ENCODE measurements around the gene INF2.
A peak's percentile ranks its signal among the peaks of the same experiment; 100 is the strongest.
"Not testable (repeated sequence)": the region's sequence is repeated elsewhere in the genome, so short reads cannot be mapped to it uniquely, and the experiment has no call there.

INF2 gene

GRCh38 chr14:104689109-104689880, at the start of gene INF2:
Gene INF2 (plus strand): TSS chr14:104689618. CDS start chr14:104701366, 11,748 bp downstream.
- DNase-seq = peak; percentile 26 to 43

DNA sequence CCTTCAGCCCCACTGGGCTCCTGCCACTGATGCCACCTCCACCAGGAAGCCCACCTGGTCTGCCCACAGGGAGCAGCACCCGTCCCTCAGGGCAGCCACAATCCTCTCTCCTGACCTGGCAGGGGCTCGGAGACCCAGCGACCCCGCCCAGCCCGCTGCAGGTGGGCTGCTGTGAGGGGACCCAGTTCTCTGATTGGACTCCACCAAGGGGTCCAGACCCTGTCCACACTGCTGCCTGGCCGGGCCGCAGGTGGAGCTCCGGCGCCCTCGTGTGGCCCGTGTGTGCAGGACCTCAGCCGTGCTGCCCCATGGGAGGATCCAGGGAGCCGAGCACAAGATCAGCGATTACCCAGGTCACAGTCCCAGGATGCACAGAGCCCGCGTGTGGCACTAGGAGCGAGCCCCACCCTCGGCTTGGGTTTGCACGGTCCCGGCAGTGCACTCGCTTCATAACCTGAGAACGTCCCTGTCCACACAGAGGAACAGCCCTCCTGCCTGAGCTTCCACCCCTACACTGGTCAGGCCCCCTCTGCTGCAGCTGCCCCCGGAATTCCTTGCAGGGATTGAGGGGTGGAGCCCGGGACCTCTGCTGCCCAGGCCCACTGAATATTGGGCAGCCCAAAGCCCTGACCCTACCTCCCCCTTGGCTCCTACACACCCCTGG, 49.4 kb upstream of the INF2 start:
- peak; percentile 45 to 53 for DNase-seq

DNA sequence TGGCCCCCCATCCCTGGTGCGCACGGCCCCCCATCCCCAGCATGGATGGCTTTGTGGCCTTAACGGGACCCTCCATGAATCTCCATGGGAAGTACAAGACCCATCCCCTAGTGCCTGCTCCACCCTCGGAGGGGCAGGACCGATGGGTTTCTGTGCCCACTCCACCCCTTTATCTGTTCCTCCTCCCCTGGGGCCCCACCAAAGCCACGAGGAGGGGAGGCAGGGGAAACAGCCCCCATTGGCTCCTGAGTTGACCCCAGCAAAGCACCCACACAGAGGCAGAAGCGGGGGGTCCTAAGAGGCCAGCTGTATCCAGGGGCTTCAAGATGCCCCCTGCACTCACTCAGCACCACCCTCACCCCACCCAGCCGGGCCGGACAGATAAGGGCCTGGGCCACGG, 48.7 kb upstream of the INF2 start:
- no peak for DNase-seq

DNA sequence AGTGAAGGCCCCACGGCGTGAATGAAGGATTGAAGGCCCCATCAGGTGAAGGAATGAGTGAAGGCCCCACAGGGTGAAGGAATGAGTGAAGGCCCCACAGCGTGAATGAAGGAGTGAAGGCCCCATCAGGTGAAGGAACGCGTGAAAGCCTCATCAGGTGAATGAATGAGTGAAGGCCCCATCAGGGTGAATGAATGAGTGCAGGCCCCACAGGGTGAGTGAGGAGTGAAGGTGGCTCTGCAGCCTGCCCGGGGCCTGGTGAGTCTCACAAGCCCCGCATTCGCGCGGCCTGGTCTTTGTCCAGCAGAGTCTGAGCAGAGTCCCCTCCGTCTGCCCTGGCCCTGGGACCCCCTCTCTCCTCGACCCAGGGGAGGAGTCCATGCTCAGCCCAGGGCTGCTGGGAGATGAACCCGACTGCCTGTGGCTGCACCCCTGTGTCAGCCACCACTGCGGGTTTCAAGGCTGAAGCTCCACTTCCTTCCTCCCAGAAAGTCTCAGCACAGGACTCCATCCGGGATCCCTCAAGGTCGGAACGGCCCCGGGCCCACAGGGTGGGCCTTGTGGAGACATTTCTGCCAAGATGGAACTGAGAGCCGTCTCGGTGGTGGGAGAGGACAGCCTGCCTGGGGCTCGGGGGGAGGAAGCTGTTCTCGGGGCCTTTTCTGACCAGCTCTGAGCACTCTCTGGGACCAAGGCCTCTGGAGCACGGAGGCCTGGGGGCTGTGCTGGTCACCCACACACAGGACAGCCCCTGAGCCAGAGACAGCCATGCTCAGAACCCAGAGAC, 47.5 kb upstream of the INF2 start:
- DNase-seq = no peak

GRCh38 chr14:104642540-104642868, 46.9 kb upstream of the INF2 start:
- no peak for DNase-seq

- no peak for DNase-seq
These were observed 46.1 kb upstream of the INF2 start for GRCh38 chr14:104643306-104643705.

DNA sequence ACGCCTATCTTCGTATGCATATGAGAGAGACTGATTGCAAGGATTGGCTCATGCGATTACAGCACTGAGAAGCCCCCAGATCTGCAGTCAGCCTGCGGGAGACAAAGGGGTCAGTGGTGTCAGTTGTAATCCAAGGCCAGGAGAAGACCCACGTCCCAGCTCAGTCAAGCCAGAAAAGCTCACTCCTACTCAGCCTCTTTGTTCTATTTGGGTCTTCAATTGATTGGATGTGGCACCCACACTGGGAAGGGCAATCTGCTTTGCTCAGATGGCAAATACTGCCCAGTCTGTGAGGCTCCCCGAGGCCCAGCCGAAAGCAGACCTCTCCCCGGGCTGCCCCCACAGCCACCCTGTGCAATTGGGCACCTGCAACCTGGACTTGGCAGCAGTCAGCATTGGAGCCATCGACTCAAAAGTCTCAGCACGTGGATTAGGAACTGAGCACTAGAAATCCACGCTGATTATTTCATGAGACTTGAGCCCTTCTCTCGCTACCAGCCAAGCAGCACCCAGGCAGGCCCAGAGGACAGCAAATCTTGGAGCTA, 45.3 kb upstream of the INF2 start:
- no peak for DNase-seq

DNA sequence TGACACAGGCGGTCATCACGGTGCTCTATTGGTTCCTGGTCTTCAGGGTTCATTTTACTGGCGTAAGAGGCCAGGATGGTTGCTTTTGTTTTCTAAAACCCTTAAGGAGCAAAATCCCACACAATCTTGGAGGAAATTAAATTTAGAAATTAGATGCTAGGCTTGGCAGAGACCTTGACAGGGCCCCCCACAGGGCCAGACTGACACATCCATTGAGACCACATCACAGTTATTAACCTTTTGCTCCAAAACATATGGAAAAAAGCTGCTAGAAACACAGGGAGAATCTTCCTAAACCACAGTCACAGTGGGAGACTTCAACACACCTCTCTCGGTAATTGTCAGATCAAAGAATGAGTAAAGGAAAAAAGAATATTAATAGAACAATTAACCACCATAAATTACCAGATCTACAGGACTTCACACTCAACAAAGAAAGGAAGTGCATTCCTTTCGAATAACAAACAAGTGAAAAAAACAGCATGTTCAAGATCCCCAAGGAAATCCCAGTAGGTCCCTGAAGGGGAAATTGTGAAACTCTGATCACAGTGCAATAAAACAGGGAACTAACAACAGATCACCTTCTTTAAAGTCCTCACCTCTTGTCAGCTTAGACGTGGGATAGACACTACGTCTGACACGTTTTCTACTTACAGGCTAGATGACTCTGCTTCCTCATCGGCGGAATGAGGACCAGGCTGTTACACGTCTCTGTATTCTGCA, 44.6 kb upstream of the INF2 start:
- no peak for DNase-seq

DNA sequence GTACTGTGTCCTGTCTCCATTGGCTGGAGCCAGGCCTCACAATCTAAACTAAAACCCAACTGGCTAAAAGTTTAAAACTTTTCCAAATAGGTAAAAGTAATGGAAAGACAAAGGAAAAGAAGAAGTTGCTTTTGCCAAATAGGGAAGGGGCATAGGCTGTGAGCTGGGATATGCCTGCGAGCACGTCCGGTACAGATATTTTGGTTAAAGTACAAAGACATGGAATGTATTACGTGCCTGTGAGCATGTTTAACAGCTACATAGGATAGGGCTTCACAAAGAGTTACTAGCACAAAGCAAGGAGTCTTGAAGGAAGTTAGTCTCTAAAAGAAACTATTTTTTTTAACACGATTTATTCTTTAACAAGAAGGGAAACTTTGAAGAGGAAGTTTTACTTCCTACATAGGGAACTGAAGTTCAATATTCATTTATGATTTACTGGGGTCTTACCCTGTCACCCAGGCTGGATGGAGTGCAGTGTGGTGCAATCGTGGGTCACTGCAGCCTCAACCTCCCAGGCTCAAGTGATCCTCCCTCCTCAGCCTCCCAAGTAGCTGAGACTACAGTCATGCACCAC, 41.9 kb upstream of the INF2 start:
- no peak for DNase-seq

DNA sequence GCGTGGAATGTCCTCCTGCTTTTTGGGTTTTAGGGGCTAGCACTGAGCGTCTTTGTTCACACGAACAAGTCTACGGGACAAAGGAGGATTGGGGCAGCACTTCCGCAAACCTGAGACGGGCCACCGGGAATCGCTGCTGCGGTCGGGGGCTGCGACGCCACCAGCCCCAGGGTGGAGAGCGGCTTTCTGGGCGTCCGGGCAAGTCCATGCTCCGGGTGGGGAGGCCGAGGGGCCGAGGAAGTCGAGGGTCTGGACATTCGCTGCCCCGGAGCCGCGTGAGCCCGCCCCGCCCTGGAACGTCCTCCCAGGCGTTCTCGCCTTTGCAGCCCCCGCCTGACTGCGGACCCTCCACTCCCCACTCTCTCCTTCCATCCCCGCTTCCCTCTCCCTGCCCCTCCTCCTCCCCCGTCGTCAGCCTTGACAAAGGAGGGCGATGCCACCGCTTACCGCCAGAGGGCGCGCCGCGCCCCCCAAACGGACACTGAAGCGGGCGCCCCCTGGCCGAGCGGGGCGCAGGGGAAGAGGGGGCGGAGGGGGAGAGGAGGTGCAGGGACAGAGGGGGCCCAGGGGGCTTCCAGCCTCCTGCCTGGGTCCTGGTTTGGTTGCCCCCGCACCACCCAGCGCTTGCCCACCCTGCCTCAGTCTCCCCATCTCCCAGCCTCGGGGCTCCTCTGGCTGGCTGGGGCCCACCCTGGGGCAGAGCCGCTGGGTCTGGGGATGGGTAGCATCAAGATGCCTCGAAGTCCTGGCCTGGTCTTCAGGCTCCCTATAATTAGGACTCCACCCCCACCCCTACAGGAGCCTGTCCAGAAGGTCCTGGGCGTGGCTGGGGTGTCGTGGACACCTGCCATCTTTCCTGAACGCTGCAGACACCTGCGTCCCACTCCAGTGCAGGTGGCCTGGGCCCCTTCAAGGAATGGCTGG, 39.1 kb upstream of the INF2 start:
- DNase-seq = no peak

GRCh38 chr14:104650981-104651875, 38.2 kb upstream of the INF2 start:
- no peak for DNase-seq

DNA sequence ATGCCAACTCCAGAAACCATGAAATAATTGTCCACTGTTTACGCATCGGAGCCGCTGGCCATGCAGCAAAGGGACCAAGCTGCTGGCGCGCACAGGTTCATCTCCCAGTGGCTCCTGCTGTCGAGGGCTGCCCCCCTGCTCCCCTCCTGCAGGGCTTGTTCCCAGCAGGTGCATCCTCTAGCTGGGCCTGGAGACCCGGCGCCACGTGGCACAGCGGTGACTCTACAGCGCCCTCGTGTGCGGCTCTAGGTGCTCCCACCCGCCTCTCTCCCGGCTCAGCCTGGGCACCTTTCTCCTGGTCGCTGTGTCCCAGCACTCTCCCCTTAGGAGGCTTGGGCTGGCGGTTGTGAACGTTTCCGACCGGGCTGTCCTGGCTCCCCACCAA, 37.5 kb upstream of the INF2 start:
- DNase-seq = peak; percentile 10 to 36

DNA sequence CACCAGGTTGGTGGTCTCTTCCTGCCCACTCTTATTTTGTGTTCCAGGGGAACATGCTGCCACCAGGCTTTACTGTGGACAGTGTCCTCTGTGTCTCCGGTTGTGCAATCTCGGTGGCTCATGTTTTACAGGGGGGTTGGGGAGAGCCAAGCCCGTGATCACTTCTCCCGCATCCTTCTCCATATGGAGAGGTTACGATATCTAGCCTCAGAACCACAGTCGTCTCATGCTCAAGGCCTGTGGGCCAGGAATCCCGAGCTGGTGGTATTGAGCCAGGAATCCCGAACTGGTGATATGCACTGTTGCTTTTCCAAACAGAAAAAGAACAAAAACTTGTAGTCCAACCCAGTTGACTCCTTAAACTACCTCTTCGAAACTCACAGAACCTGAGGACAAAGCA, 37.0 kb upstream of the INF2 start:
- no peak for DNase-seq

GRCh38 chr14:104653130-104653920, 36.1 kb upstream of the INF2 start:
- not testable (repeated sequence) for DNase-seq

DNA sequence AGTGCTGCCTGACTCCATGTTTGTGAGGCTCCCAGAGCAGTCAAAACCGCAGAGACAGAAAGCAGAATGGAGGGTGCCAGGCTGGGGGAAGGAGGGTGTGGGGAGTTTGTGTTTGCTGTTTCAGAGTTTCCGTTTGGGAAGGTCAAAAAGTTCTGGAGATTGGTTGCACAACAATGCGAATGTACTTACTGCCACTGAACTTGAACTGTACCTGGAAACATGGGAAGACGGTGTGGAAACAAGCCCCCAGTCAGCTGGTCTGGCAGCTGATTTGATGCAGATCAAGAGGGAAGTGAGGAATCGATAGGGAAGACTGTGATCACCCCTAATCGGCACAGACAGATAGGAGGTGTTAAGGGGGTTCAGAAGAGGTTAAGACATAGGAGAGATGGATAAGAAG, 35.3 kb upstream of the INF2 start:
- DNase-seq = no peak

GRCh38 chr14:104655128-104655848, 34.1 kb upstream of the INF2 start:
- no peak for DNase-seq

DNA sequence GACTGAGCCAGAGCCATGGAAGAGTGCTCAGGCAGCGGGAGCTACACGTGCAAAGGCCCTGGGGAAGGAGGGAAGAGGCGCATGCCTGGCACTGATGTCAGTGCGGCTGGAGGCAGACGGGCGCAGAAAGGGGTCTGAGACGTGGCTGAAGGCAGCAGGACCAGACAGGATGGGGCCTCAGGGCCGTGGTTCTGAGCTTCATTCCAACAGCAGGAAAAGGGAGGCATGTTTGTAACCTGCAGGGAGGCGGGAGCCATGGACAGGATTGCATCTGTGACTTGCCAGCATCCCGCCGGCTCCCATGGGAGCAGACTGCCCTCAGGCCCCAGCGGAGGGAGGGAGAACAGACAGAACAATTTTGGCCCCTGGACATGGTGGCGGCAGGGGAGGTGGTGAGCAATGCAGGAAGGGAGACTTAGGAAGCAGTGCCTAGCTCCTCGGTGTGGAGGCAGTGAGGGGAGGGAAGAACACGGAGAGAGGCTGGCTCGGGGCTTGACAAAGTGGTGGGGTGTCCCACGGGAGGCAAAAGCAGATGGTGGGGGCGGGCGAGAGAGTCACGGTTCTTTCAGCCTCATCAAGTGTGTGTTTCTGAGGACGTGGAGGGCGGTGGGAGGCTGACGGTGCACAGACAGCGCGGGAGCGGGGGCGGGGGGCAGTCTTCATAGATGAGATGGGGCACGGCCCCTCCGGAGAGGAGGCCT, 33.3 kb upstream of the INF2 start:
- no peak for DNase-seq

DNA sequence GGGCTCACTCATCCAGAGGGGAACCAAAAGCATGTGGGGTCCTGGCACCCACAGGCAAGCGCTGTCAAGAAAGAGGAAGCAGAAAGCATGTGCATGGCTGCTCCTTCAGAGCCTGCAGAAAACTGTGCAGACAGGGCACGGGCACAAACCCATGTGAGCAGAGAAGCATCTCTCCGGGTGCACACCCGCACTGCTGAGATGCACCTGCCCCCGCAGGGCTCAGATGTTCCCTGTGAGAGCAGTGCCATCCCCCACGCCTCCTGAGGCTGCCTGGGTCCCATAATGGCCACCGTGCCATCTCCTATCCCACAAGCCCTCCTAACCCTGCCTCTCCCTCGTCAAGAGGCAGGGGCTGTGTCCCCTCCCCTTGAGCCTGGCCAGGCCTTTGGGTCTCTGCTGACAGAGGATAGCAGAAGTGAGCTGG, 32.3 kb upstream of the INF2 start:
- no peak for DNase-seq
